HL-60 (cell line): ENCODE results near the gene NHSL2.

ENCODE experiments used
- DNase-seq, 2 experiments: peaks; one replicate each; pipeline ENCODE4 v3.0.0-alpha.2; 2010 to 2020; ENCODE audit warnings: low read depth in 1 of 2, low spot score in 1 of 2
- H3K27ac ChIP-seq: fragments of 250-450 bp; sonication (Bioruptor Pico); replicated peaks from 2 replicates; pipeline ENCODE4 v1.5.1; 2020; ENCODE audit warnings: mild to moderate bottlenecking, moderate library complexity
- H3K27me3 ChIP-seq: fragments of 250-450 bp; sonication (Bioruptor Pico); 2 replicates; pipeline ENCODE4 v1.5.1; 2021; ENCODE audit warnings: mild to moderate bottlenecking, moderate library complexity; ENCODE audit not compliant: insufficient read depth, poor library complexity, severe bottlenecking
- H3K4me3 ChIP-seq: replicated peaks from 2 replicates; pipeline ENCODE4 v1.5.1; 2011; ENCODE audit warnings: mild to moderate bottlenecking, control low read depth, low read length; ENCODE audit not compliant: insufficient read depth
- CTCF ChIP-seq: IDR thresholded peaks from one replicate; pipeline ENCODE4 v1.5.1; 2011; ENCODE audit warnings: low read length, control low read depth, inconsistent platforms; ENCODE audit not compliant: insufficient read depth
- GABPA ChIP-seq: IDR thresholded peaks from 2 replicates; pipeline ENCODE4 v1.6.1; 2012; ENCODE audit warnings: low read depth
- POLR2AphosphoS5 ChIP-seq: IDR thresholded peaks from 2 replicates; pipeline ENCODE4 v1.6.1; 2012; ENCODE audit warnings: low read depth
- SPI1 ChIP-seq: IDR thresholded peaks from 2 replicates; pipeline ENCODE4 v1.6.1; 2012; ENCODE audit warnings: low read depth, mild to moderate bottlenecking, borderline replicate concordance
- TF ChIP-seq, protein P1 (sequence below): IDR thresholded peaks from 2 replicates; pipeline ENCODE4 v1.6.1; 2012; ENCODE audit warnings: low read depth; ENCODE audit not compliant: insufficient replicate concordance

The NHSL2 gene

GRCh38 chrX:72023071-72023470 lies 112.4 kb downstream of the NHSL2 start:
- no peaks in the 10 kb centered on the region for H3K27me3 ChIP-seq
- TF ChIP-seq CTCF: no peak
- no peak for TF ChIP-seq GABPA
- no peak for TF ChIP-seq POLR2AphosphoS5
- TF ChIP-seq, protein P1, sequence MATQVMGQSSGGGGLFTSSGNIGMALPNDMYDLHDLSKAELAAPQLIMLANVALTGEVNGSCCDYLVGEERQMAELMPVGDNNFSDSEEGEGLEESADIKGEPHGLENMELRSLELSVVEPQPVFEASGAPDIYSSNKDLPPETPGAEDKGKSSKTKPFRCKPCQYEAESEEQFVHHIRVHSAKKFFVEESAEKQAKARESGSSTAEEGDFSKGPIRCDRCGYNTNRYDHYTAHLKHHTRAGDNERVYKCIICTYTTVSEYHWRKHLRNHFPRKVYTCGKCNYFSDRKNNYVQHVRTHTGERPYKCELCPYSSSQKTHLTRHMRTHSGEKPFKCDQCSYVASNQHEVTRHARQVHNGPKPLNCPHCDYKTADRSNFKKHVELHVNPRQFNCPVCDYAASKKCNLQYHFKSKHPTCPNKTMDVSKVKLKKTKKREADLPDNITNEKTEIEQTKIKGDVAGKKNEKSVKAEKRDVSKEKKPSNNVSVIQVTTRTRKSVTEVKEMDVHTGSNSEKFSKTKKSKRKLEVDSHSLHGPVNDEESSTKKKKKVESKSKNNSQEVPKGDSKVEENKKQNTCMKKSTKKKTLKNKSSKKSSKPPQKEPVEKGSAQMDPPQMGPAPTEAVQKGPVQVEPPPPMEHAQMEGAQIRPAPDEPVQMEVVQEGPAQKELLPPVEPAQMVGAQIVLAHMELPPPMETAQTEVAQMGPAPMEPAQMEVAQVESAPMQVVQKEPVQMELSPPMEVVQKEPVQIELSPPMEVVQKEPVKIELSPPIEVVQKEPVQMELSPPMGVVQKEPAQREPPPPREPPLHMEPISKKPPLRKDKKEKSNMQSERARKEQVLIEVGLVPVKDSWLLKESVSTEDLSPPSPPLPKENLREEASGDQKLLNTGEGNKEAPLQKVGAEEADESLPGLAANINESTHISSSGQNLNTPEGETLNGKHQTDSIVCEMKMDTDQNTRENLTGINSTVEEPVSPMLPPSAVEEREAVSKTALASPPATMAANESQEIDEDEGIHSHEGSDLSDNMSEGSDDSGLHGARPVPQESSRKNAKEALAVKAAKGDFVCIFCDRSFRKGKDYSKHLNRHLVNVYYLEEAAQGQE: no peak
- no peak for TF ChIP-seq SPI1

DNA sequence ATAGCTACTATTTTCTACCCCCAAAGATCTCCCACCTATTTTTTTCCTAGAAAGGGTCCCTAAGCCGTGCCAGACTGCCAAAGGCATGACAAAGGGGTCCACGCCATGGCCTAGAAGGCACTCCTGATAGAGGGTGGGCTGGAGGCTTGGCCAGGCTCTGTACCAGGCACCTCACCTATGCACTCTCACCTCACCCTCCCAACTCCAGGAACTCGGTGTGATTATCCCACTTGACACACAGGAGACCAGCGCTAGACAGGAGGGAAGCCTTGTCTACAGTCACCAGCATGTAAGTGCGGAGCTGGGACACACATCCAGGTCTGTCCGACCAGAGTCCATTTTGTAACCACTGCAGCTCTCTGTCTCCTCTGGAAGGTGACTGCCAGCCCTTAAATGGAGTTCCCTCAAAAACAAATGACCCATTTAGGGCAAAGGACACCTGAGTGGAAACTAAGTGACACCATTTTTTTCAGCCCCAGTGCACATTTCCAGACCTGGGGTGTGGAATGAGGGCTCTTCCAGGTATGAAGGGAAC lies 114.7 kb downstream of the NHSL2 start:
- H3K27me3 ChIP-seq: no peaks in the 10 kb centered on the region
- TF ChIP-seq GABPA (no peak), SPI1 (no peak), CTCF (no peak), POLR2AphosphoS5 (no peak)

More at GRCh38 chrX:72023071-72023470, 112.4 kb downstream of the NHSL2 start:
- Histone ChIP-seq H3K4me3 (no peak overlapping the region), H3K27ac (no peak overlapping the region)
- DNase-seq: no peak

DNA sequence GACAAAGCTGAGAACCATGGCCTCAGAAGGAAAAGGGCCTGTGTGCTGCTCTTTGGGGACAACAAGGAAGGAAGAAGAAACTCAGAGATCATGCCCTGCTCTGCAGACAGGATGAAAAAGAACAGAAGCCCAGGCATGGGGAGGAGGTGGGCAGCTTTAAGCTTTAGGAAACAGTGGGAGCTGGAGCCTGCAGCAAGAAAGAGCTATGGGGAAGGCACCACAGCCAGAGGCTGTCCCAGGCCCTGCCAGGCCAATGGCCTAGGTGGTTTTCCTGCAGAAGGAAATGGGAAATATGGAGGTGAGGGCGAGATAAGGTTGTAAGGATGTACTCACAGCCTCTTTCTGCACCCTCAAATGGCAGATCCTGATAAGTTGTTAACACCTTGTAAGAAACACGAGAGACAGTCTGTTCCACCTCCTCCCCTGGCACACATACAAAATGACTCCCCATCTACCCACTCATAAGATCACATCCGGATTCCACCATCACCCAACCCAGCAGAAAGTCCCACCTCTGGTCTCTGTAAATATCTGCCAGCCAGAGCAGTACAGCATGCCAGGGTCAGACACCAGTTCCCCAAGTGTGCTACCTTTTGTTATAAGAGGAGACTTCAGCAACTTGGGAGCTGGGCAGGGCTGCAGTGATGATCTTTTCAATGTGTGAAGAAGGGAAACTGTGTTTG lies 115.8 kb downstream of the NHSL2 start:
- TF ChIP-seq CTCF: no peak
- TF ChIP-seq, protein P1: no peak
- no peak for DNase-seq
- no peaks in the 10 kb centered on the region for H3K27me3 ChIP-seq
- H3K27ac ChIP-seq: no peak overlapping the region
- no peak overlapping the region for H3K4me3 ChIP-seq

More for the DNA sequence above, 114.7 kb downstream of the NHSL2 start:
- H3K27ac ChIP-seq: no peak overlapping the region
- no peak for DNase-seq
- no peak overlapping the region for H3K4me3 ChIP-seq
